IPS-NIHi11 (cell line): ENCODE measurements around the gene BICC1.

Source experiments
- DNase-seq: peaks from one replicate; pipeline ENCODE4 v3.0.0; 2012; ENCODE audit warnings: mixed read lengths, low spot score

The BICC1 gene

DNA sequence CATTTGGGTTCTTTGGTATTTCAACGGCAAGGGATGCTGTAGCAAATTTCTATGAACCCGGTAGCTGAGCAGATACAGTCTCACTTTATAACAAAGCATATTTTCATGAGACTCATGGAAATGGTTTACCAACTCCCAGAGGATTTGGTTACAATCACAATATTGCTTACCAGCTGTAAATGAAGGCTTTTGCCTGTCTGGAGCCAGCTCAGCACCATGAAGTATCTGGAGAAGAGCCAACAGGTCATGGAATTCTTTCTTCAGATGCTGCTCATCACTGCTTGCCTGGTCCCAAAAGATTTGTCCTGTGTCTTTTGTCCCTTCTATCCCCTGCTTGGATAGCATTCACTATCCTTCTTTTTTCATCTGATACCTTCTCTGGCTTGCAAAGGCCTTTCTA is 346.9 kb downstream of the BICC1 start:
- DNase-seq, result no peak

DNA sequence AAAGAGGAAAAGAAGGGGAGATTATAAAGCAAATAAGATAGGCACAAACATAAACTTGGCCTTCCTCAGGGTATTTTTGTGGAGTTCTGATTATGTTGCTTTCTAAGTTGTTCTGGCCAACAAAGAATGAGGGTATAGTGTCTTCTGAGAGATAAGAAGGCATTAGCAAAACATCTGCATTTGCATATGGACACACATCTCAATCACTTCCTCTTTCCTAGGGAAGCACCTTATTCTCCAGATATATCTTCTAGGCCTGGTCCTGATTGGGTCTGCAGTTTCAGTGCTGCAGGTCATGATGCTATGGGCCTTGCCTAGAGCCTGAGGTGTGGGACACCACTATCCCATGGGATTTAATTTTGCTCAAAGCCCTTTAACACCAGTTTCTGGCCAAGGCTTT is 355.0 kb downstream of the BICC1 start:
- peak; percentile 1 for DNase-seq

DNA sequence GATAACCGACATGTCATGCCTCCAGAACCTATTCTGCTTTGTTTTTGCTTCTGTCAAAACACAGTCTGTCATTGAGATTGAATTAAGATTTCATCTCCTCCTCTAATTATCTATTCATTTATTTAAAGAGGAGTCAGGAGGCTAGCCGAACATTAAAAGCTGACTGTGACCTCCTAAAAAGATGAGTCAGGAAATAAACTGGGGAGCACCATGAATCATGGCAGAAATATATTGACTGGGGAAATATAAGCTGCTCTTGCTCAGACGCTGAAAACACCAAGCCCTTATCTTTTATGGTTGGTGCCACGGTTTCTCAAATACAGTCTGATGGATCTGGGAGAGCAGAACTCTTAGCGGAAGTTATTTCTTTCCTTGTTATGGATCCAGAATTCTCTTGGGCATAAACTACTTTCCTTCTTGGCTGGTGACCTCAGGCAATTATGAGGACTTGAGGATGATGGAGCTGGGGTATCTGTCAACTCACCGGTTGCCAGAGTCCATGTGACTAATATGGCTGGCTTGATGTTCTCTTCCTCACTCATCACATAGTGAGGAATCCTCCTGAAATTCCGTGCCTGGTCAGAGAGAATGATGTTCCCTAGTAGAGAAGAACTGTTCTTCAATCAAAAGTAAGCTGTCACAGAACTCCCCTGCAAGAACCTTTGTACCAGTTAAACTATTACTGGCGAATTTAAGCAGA is 356.2 kb downstream of the BICC1 start:
- peak; percentile 1 for DNase-seq

DNA sequence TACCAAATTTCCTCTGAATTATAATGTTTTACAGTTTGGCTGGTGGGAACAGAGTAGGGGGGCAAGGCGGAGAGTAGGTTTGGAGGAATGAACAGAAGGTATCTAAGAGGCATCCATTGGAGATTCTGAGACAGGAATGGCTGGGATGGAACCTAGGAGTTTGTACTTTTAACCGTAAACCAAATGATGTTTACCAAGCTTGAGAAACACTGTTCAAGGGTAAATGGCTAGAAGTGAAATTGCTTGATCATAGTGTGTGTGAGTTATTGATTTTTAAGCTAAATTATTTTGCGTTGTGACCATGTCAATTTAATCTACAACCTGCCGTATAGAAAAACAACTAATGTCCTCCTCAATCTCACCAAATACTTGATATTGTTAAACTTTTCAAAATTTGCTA is 357.4 kb downstream of the BICC1 start:
- DNase-seq, result peak; percentile 1

DNA sequence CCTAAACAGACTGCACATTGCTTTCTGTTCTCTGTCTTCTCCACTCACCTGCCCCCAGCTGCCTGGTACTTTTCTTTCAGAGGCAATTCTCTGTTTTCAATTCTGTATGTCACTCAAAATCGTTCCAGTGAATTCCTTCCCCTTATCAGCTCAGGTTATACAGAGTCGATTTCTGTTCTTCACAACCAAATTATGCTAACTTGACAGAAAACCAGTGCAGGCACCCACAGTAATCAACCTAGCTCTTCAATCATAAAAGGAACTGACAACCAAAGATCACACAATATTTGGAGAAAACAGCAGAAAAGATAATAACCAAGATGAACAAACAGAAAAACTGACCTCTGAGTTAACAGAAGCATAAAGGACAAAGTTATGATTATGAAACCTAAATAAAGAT is 360.5 kb downstream of the BICC1 start:
- peak; percentile 0 for DNase-seq
